ENCODE data around the gene ACADVL.

DNA sequence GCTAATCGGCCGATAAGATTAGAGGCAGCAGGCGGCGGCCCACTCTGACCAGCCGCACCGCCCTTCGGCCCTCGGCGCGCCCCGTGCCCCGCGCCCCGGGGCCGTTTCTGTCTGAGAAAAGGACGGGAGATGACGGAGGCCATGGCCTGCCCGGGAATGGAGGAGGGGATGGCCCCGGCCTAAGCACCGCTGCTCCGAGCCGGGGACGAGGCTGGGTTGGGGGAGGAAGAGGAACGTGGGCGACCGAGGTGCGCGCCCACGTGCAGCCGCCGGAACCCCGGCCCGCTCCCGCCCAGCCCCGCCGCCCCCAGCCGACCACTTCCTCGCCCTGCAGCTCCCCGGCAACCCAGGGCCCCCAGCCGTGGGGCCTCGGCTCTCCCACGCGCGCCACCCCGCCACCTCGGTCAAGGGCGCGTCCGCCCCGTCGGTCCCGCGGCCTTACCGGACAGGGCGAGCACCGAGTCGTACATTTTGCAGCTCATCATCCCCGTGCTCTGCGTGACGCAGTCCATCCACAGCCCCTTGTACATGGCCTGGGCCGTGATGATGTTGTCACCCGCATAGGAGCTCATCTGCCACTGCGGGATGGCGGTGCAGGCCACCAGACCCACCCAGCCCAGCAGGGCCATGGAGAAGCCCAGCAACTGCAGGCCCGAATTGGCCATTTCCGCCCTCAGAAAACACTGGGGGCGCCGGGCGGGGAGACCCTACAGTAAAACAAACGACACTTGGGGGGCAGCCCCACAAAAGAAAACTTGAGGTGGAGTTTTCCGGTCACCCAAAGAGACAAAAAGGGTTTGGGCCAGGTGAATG, 41.8 kb downstream of the ACADVL start:
- TF ChIP-seq, protein P1, sequence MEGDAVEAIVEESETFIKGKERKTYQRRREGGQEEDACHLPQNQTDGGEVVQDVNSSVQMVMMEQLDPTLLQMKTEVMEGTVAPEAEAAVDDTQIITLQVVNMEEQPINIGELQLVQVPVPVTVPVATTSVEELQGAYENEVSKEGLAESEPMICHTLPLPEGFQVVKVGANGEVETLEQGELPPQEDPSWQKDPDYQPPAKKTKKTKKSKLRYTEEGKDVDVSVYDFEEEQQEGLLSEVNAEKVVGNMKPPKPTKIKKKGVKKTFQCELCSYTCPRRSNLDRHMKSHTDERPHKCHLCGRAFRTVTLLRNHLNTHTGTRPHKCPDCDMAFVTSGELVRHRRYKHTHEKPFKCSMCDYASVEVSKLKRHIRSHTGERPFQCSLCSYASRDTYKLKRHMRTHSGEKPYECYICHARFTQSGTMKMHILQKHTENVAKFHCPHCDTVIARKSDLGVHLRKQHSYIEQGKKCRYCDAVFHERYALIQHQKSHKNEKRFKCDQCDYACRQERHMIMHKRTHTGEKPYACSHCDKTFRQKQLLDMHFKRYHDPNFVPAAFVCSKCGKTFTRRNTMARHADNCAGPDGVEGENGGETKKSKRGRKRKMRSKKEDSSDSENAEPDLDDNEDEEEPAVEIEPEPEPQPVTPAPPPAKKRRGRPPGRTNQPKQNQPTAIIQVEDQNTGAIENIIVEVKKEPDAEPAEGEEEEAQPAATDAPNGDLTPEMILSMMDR (IDR thresholded peaks at IDR 0.05; ENCODE audit: poor library complexity, severe bottlenecking), result no peak
- TF ChIP-seq SMC3 (conservative IDR thresholded peaks at IDR 0.05; ENCODE audit: poor library complexity) (no peak), EZH2 (IDR thresholded peaks at IDR 0.05; ENCODE audit: borderline replicate concordance, insufficient read depth, low read length, poor library complexity, severe bottlenecking) (no peak), POLR2AphosphoS5 (IDR thresholded peaks at IDR 0.05) (peak; percentile 4), RAD21 (conservative IDR thresholded peaks at IDR 0.05) (no peak), EP300 (conservative IDR thresholded peaks at IDR 0.05; ENCODE audit: poor library complexity, severe bottlenecking) (no peak)
- TF ChIP-seq, protein P2, sequence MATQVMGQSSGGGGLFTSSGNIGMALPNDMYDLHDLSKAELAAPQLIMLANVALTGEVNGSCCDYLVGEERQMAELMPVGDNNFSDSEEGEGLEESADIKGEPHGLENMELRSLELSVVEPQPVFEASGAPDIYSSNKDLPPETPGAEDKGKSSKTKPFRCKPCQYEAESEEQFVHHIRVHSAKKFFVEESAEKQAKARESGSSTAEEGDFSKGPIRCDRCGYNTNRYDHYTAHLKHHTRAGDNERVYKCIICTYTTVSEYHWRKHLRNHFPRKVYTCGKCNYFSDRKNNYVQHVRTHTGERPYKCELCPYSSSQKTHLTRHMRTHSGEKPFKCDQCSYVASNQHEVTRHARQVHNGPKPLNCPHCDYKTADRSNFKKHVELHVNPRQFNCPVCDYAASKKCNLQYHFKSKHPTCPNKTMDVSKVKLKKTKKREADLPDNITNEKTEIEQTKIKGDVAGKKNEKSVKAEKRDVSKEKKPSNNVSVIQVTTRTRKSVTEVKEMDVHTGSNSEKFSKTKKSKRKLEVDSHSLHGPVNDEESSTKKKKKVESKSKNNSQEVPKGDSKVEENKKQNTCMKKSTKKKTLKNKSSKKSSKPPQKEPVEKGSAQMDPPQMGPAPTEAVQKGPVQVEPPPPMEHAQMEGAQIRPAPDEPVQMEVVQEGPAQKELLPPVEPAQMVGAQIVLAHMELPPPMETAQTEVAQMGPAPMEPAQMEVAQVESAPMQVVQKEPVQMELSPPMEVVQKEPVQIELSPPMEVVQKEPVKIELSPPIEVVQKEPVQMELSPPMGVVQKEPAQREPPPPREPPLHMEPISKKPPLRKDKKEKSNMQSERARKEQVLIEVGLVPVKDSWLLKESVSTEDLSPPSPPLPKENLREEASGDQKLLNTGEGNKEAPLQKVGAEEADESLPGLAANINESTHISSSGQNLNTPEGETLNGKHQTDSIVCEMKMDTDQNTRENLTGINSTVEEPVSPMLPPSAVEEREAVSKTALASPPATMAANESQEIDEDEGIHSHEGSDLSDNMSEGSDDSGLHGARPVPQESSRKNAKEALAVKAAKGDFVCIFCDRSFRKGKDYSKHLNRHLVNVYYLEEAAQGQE (IDR thresholded peaks at IDR 0.05; ENCODE audit: borderline replicate concordance), result no peak
